ENCODE results near the gene ADARB2. TPM values are rescaled to one million over a fixed set of nuclear protein-coding genes. Genes with fewer than 3 reads are reported as not detected.

Gene ADARB2
- total RNA-seq, 4 donors from 2014 or later = 1.3 to 5.4 (median 1.8) TPM

DNA sequence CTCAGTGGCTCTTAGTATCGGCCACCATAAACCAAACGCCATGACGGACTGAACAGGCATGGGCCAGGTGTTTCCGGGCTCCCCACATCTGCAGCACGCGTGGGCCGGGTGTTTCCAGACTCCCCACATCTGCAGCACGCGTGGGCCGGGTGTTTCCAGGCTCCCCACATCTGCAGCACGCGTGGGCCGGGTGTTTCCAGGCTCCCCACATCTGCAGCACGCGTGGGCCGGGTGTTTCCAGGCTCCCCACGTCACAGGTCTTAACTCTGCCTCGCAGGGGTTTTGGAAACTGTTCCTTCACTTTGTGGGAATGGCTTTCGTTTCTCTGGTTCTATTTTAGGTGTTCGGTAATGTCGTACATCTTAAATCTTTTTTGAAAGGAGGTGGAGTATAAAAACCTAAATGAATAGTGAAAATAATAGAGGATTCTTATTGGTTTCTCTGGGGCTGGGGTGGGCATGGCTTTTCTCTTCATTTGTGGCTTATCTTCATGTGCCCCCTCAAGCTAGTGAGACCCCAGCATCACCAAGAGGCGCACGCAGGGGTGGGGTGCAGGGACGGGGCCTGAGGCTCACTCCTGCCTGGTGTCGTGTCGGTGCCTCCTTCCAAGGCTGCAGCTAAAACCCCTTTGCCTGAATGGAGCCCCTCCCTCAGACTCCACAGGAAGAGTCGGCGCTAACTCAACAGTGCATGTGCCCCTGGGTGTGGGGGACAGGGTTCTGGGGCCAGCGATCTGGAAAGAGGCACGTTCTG lies 554.9 kb downstream of the ADARB2 start:
- TF ChIP-seq POLR2A (IDR thresholded peaks at IDR 0.05) (no peak), POLR2AphosphoS5 (IDR thresholded peaks at IDR 0.05) (no peak), EP300 (IDR thresholded peaks at IDR 0.05) (no peak)
- TF ChIP-seq, protein P1, sequence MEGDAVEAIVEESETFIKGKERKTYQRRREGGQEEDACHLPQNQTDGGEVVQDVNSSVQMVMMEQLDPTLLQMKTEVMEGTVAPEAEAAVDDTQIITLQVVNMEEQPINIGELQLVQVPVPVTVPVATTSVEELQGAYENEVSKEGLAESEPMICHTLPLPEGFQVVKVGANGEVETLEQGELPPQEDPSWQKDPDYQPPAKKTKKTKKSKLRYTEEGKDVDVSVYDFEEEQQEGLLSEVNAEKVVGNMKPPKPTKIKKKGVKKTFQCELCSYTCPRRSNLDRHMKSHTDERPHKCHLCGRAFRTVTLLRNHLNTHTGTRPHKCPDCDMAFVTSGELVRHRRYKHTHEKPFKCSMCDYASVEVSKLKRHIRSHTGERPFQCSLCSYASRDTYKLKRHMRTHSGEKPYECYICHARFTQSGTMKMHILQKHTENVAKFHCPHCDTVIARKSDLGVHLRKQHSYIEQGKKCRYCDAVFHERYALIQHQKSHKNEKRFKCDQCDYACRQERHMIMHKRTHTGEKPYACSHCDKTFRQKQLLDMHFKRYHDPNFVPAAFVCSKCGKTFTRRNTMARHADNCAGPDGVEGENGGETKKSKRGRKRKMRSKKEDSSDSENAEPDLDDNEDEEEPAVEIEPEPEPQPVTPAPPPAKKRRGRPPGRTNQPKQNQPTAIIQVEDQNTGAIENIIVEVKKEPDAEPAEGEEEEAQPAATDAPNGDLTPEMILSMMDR (IDR thresholded peaks at IDR 0.05) = no peak
- Histone ChIP-seq H3K9me3 (no peaks in the 10 kb centered on the region), H3K27me3 (peaks cover 26% of the 10 kb centered on the region), H3K36me3 (no peaks in the 10 kb centered on the region), H3K4me3 (no peak overlapping the region), H3K4me1 (no peaks in the 10 kb centered on the region), H3K27ac (no peak overlapping the region)
- WGBS, 2 donors (ENCODE audit: low coverage in 1 of 2) = 79 to 80% methylated on average over 4 to 17 of the region's 30 CpGs
- no peak for ATAC-seq

DNA sequence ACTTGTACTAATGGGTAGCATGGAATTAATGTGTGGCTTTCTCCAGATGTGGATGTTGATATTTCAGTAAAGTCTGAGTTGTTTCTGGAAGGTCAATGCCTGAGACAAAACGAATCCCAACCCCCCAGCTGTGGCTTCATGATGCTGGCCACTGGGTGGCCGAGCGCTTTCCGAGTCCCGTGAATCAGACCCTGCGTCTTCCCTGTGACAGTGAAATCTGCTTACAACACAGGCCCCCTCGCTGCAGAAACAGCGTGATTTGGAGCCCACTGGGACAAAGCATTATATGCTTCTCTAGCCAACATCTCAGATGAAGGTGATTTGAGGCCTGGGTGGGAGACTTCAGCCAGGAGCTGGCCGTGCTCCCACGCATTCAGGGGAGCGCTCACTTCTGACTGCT lies 556.5 kb downstream of the ADARB2 start:
- H3K27ac ChIP-seq = no peak overlapping the region
- no peak for ATAC-seq
- whole genome bisulfite sequencing, 2 donors (ENCODE audit: low coverage in 1 of 2) = 51 to 86% methylated on average over 6 to 7 of the region's 11 CpGs

DNA sequence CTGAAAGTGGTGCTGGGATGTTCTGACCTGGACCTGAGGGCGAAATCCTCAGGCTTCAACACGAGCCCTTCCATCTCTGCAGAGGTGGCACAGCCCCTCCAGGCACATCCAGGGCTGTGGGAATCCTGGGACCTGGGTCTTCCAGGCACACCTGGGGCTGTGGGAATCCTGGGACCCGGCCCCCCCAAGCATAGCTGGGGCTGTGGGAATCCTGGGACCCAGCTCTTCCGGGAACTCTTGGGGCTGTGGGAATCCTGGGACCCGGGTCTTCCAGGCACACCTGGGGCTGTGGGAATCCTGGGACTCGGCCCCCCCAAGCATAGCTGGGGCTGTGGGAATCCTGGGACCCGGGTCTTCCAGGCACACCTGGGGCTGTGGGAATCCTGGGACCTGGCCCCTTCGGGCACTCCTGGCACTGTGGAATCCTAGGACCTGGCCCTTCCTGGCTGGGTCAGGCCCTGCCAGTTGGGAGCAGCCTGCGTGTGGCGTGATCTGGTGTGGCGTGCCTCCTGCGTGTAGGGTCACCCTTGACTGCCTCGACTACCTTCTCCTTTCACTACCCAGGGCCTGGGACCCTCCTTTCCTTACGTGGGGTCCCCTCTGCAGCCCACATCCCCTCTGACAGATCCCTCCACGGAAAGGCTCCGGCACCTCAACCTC lies 557.1 kb downstream of the ADARB2 start:
- no peak overlapping the region for H3K27ac ChIP-seq
- no peak overlapping the region for H3K4me3 ChIP-seq
- 100% methylated on average over 2 of the region's 16 CpGs; no CpG with 5 or more reads in 1 of the 2 donors for WGBS, 2 donors (ENCODE audit: low coverage in 1 of 2)
- TF ChIP-seq POLR2AphosphoS5 (IDR thresholded peaks at IDR 0.05) = no peak
- no peak for TF ChIP-seq POLR2A (IDR thresholded peaks at IDR 0.05)
- TF ChIP-seq EP300 (IDR thresholded peaks at IDR 0.05) = no peak
- TF ChIP-seq, protein P1 (IDR thresholded peaks at IDR 0.05) = no peak
- no peaks in the 10 kb centered on the region for H3K4me1 ChIP-seq
- ATAC-seq = no peak
- peaks cover 26% of the 10 kb centered on the region for H3K27me3 ChIP-seq
- H3K36me3 ChIP-seq = no peaks in the 10 kb centered on the region
- H3K9me3 ChIP-seq = no peaks in the 10 kb centered on the region

More for the DNA sequence above, 556.5 kb downstream of the ADARB2 start:
- Histone ChIP-seq H3K36me3 (no peaks in the 10 kb centered on the region), H3K4me1 (no peaks in the 10 kb centered on the region), H3K9me3 (no peaks in the 10 kb centered on the region), H3K27me3 (peaks cover 26% of the 10 kb centered on the region), H3K4me3 (no peak overlapping the region)
- TF ChIP-seq POLR2AphosphoS5 (IDR thresholded peaks at IDR 0.05) (no peak), POLR2A (IDR thresholded peaks at IDR 0.05) (no peak), EP300 (IDR thresholded peaks at IDR 0.05) (no peak)
- TF ChIP-seq, protein P1 (IDR thresholded peaks at IDR 0.05) = no peak

DNA sequence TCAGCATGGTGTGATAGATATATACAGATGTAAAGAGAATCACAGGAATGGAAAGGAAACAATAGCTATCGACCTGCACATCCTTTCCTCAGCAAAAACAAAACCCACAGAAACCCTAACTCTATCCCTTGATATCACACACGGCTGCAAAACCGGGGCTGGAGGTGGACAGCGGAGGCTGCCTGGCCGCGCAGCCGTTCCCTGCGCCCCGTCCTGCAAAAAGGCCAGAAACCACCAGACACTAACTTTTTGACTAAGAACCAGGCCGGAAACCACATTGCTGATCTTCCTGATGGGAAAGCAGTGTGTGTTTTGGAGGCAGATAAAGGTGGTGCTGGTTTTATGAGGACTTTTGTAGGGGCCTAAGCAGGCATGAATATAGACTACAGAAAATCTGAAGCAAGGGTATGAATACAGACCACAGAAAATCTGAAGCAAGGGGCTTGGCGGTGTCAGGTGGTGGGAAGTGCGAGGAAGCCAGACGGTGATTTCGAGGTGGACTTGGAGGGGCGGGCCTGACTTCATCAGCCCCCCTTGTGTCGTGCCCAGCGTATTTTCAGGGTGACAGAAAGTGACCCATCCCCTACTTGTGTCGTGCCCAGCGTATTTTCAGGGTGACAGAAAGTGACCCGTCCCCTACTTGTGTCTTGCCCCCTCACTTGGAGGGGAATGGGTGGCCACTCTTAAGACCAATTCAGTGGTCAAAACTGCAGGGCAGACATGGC lies 557.8 kb downstream of the ADARB2 start:
- H3K27me3 ChIP-seq = peaks cover 20% of the 10 kb centered on the region
- WGBS, 2 donors (ENCODE audit: low coverage in 1 of 2) = 88 to 100% methylated on average over 1 to 9 of the region's 20 CpGs
- H3K9me3 ChIP-seq = no peaks in the 10 kb centered on the region
- H3K27ac ChIP-seq = no peak overlapping the region
- no peak overlapping the region for H3K4me3 ChIP-seq
- H3K36me3 ChIP-seq = no peaks in the 10 kb centered on the region
- no peak for ATAC-seq
- TF ChIP-seq, protein P1 (IDR thresholded peaks at IDR 0.05) = no peak
- TF ChIP-seq POLR2AphosphoS5 (IDR thresholded peaks at IDR 0.05) (no peak), POLR2A (IDR thresholded peaks at IDR 0.05) (no peak), EP300 (IDR thresholded peaks at IDR 0.05) (no peak)
- H3K4me1 ChIP-seq = no peaks in the 10 kb centered on the region
